Neural cell (in vitro differentiated cells): ENCODE results near the gene BTBD9.

ENCODE experiments used
- CTCF ChIP-seq: fragments of 450-650 bp; IDR thresholded peaks from 2 replicates; pipeline ENCODE4 v1.5.1; 2014; ENCODE audit warnings: antibody characterized with exemption, mild to moderate bottlenecking, moderate library complexity; ENCODE audit not compliant: poor library complexity, severe bottlenecking
- EP300 ChIP-seq: fragments of 450-650 bp; conservative IDR thresholded peaks from 2 replicates; pipeline ENCODE4 v1.6.1; 2014; ENCODE audit warnings: antibody characterized with exemption, mild to moderate bottlenecking, moderate library complexity; ENCODE audit not compliant: poor library complexity, severe bottlenecking
- EZH2 ChIP-seq: fragments of 200-600, 300-800 bp; shearing (Covaris generic), sonication (generic); IDR thresholded peaks from 2 replicates; pipeline ENCODE4 v1.6.1; 2014; ENCODE audit warnings: antibody characterized with exemption, low read length, borderline replicate concordance, mild to moderate bottlenecking; ENCODE audit not compliant: insufficient read depth, poor library complexity, severe bottlenecking
- MXI1 ChIP-seq: fragments of 450-650 bp; conservative IDR thresholded peaks from 2 replicates; pipeline ENCODE4 v1.6.1; 2014; ENCODE audit warnings: antibody characterized with exemption, mild to moderate bottlenecking; ENCODE audit not compliant: poor library complexity, severe bottlenecking
- RAD21 ChIP-seq: fragments of 450-650 bp; conservative IDR thresholded peaks from 2 replicates; pipeline ENCODE4 v1.6.1; 2014; ENCODE audit warnings: antibody characterized with exemption, mild to moderate bottlenecking, moderate library complexity

DNA sequence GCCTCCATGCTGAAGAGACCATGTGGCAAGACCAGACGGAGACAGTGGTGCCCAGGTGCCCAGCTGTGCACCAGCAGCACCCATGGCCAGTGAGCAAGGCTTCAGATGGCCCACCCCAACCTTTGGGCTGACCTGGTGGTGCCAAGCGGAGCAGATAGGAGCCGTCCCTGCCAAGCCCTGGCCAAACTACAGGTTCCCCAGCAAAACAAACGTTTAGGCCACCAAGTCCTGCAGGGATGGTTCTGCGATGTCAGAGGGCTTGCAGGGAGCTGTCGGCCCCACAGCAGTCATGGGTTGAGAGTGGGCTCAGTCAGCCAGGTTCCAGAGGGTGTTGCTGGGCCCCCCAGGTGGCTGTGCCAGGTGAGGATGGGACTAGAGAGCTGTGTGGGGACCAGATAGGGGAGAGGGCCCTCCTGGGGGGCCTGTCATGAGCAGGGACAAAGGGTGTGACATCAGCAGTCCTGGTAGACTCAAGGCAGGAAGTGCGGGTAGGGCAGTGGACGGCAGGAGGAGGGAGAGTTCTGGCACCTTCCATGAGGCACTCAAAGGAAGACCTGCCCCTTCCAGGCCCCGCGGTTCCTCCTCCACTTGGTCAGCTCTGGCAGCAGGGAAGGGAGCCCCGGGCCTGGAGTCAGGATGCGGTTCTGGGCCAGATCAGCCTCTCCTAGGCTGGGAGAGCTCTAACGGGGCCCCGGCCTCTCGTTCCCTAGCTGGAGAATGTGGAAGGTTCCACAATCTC is 477.8 kb downstream of the BTBD9 start:
- TF ChIP-seq EZH2 (no peak), CTCF (no peak), EP300 (no peak), MXI1 (no peak), RAD21 (no peak)
